ENCODE results near the gene FBRSL1. TPM values are rescaled to one million over a fixed set of nuclear protein-coding genes. Genes with fewer than 3 reads are reported as not detected.

FBRSL1 gene
- total RNA-seq (2022; extraction: Qiagen RNA extraction; ENCODE audit: low read depth): 62.2 to 94.9 TPM (median 92.4 TPM) in 5 replicates

DNA sequence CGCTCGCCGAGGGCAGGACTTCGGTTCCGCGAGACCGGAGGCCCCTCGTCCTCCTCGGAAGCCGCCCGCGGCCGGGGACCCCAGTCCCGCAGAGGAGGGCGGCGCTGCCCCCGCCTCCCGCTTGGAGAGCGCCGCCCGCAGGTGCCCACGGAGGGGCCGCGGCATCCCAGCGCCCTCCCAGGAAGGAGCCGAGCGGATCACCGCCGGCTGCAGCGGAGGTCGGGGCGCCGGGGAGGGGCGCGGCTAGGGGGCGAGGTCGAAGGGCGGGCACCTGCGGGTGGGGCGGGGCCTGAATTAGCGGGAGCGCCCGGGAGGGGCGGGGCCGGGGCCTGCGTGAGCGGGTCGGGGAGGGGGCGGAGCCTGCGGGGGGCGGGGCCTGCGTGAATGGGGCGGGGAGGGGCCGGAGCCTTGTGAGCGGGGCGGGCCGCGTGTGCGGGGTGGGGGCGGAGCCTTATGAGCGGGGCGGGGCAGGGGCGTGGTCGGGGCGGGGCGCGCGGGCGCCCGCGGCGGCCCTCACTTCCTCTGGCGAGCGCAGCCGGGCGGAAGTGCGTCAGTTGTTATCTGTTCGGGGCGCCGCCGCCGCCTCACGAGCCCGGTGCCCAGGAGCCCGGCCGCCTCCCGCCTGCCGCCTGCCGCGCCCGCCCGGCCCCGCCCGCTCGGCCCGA, at the start of gene FBRSL1:
TSS of gene FBRSL1 (plus strand) at position 550 of the 665 bp plus-strand sequence.

Other genes with a start within 250 kb of the FBRSL1 start
- gene GALNT9, start 160.6 kb upstream of the FBRSL1 start, total RNA-seq (2022; extraction: Qiagen RNA extraction; ENCODE audit: low read depth): 4.8 to 7.7 TPM (median 6.2 TPM) in 5 replicates
- gene LRCOL1, start 120.4 kb downstream of the FBRSL1 start, total RNA-seq (2022; extraction: Qiagen RNA extraction; ENCODE audit: low read depth): not detected in 5 replicates
- 0.12 TPM in 1 of 5 replicates, not detected in the others for gene P2RX2, start 128.6 kb downstream of the FBRSL1 start, total RNA-seq (2022; extraction: Qiagen RNA extraction; ENCODE audit: low read depth)
- 42.9 to 46.7 TPM (median 44.0 TPM) in 5 replicates for gene POLE, start 197.2 kb downstream of the FBRSL1 start, total RNA-seq (2022; extraction: Qiagen RNA extraction; ENCODE audit: low read depth)
- 21.1 to 33.0 TPM (median 30.6 TPM) in 5 replicates for gene PXMP2, start 197.4 kb downstream of the FBRSL1 start, total RNA-seq (2022; extraction: Qiagen RNA extraction; ENCODE audit: low read depth)
- gene PGAM5, start 220.7 kb downstream of the FBRSL1 start, total RNA-seq (2022; extraction: Qiagen RNA extraction; ENCODE audit: low read depth): 40.9 to 61.2 TPM (median 56.3 TPM) in 5 replicates